Stimulated activated CD8-positive, alpha-beta memory T cell treated with anti-CD3 and anti-CD28 coated beads, Interleukin-15, amount 100 ng/mL, for 1 hour (primary cell): ENCODE measurements around the gene PAK1.
"Not testable (repeated sequence)": the region's sequence is repeated elsewhere in the genome, so short reads cannot be mapped to it uniquely, and the experiment has no call there.

Source experiments
- DNase-seq: peaks from one replicate; pipeline ENCODE4 v3.0.0-alpha.2; 2020; ENCODE audit warnings: low read depth

Gene PAK1

DNA sequence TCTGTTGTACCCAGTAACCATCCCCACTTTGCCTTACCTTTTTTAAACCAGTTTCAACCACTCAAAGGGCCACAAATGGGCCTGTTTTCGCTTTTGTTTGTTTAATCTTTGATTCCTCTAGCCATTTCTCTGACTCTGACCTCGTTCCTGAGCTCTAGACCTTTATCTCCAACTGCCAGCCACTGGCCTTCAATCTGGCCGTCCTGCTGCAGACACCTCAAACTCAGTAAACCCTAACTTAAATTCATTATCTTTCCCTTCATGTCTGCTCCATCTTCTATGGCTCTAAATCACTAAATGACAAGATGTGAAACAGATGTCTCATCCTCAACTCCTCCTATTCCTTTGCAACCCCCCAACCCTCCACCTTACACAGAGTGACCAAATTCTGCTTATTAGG is 171.1 kb downstream of the PAK1 start:
- DNase-seq: no peak

GRCh38 chr11:77301510-77301909 is 172.4 kb downstream of the PAK1 start, which contains the start of gene GDPD4:
GDPD4 (minus strand) TSS chr11:77301686; CDS start chr11:77285137, 16,549 bp downstream.
- DNase-seq: no peak

GRCh38 chr11:77300695-77301094 is 173.2 kb downstream of the PAK1 start:
- DNase-seq: no peak

GRCh38 chr11:77300028-77300427 is 173.9 kb downstream of the PAK1 start:
- not testable (repeated sequence) for DNase-seq

DNA sequence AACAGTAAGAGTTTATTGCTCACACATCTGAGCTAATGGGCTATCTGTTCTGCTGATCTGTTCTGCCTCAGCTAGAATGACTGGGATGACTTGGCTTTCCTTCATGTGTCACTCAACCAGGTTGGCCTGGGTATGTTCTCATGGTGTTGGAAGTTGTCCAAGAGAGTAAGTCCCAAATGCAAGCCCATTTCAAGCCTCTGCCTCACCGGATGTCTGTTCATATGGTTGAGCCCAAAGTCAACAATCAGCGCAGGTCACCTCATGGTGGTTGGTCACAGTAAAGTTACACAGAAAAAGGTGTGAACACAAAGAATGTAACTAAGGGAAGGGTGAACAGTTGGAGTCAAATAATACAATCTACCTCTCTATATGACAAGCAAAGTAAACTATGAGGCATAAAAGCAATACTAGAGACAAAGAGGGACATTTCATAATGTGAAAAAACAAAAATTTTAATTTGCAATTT is 174.3 kb downstream of the PAK1 start:
- no peak for DNase-seq

DNA sequence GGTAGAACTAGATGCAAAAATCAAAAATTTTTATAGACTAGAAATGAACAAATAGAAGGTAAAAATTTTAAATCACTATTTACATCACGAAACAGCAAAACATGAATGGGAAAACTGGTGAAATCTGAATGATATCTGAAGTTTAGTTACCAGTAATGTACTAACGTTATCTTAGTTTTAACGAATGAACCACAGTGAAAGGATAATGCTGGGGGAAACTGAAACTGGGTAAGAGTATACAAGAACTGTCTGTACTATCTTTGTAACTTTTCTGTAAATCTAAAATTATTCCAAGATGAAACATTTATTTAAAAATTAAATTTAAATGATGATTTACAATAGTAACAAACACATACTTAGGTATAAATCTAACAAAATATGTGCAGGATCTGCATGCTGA is 179.9 kb downstream of the PAK1 start:
- no peak for DNase-seq

- DNase-seq: no peak
Measured at GRCh38 chr11:77289737-77290136, 184.2 kb downstream of the PAK1 start.

DNA sequence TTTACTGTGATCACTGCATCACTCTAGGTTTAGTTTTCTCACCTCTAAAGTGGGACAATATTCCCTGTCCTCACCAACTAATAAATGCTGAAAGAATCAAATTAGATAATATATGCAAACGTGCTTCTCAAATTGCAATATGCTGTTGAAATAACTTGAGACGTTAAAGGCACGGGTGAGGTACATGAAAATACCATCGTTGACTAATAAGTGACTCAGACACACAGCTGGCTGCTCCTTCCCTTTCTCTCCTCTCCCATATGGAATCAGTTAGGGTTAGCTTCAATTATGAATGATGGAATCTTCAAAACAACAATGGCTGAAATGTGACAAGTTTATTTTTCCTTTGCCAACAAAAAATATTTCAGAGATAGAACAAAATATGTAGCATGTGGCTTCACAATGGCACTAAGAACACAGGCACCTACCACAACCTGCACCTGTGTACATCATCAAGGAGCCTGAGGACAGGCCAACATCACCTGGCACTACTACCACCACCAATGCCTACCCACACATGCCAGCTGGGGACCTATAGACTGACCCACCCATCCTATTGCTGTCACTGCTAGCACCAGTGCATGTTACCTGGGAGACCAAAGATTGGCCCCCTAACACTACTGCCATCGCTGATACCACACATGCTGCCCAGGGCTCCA is 186.2 kb downstream of the PAK1 start:
- no peak for DNase-seq

DNA sequence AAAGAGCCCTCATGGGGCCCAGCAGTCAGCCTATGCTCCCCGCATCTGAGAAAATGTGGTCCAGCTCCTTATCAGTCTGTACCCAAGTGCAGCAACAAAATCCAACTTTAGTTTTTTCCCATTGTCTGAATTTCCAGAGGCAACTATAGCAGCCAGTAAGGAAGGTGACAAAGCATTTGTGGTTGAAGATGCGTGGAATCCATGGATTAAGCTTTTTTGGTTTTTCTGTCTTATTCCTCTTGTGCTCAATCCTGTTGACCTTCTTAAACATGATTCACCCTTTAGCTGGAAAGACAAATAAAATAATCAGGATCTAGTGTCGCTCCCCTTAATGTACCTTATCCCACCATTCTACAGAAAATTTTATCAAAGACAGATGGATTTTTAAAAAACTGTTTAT is 186.8 kb downstream of the PAK1 start:
- DNase-seq: no peak

DNA sequence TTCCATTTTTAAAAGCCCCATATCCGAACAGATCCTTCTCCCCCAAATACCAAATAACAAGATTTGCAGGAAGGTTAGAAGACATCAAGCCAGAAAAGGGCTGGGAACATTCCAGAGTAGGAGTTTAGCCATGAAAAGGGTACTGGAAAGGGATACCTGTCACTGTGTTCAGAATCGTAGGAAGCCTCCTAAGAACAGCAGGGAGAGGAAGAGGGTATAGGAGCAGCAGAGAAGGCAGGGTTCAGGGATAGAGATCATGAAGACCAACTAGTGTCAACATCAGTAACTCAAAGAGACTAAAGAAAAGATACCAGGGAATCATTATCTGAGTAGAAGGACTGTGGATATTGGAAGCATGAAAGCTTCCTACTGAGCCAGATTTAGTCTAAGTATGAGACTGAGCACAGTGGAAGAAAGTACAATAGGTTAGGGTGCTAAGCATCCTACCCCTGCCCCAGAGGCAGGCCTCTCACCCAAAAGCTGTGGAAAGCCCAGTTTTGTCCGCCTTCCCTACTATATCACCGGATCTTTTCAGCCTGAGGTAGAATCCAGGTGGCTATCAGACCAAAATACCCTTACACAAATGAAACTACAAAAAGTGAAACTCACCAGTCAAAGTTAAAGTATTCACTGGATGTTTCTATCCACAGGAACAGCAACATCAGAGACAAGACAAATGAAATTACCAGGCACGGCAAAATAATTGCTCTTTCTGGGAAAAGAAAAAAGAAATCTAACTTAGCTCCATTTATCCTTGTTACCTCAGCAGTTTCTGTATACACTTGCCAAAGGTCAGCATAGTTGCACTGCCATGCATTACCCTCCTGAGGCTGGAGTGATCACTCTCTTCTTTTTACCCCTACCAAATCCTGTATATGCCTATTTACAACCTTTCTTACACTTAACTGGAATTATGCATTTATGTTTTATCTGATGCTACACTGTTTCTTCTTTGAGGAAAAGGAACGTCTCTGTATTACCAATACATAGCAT is 189.1 kb downstream of the PAK1 start:
- DNase-seq: no peak

DNA sequence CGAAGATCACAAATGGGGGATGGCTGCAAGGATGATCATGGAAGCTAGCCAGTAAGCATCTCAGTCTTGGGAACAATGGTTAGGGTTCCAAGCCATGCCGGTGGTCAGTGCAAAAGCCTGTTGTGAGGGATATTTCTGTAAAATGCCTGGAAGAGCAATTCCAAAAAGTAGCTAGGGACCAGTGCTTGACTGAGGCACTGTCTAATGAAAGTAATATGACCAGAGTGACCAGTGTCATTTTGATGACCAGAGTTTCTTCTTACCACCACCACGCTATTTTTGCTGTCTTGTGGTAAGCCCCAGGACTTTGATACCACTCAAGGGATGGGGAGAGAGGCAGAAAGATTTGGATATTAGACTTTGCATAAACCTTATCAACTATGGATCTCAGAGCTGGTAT is 190.8 kb downstream of the PAK1 start:
- no peak for DNase-seq

- DNase-seq: no peak
Measured at GRCh38 chr11:77278595-77279506, 195.0 kb downstream of the PAK1 start.

GRCh38 chr11:77276271-77276670 is 197.6 kb downstream of the PAK1 start:
- DNase-seq: no peak
